Measurements from ENCODE around the gene SCAMP2.

DNA sequence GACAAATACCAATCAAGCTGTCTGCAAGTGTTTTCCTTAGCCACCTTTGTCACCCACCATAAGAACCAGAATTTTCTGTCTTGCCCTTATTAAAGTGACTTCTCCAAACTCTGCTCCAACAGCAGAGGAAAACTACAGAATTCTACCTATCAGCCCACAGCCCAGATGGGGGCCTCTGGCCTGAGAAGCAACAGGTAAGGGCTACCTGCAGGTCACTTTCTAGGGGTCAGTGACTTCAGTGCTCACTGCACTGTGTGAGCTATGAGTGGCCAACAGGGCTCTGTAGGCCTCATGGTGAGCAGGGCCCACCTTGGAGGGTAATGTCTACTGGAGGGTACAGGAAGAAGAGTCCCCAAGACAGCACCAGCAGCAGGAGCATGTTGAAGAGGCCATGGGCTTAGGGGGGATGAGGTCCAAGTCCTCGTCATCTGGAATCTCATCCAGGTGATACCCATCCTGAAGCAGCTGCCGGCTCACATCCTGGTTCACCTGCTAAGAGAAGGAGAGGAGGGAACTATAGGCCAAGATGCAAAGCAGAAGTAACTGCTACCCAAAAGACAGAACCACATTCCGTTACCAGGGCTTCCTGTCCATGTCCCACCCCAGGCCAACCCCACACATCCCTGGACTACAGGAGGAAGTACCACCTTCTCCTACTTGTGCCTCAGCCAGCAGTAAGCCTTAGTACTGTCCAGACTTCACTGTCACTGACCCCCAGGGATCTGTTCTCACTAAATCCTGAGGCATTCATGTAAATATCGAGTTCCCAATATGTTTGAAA lies 29.3 kb upstream of the SCAMP2 start:
- TF ChIP-seq, protein P1, sequence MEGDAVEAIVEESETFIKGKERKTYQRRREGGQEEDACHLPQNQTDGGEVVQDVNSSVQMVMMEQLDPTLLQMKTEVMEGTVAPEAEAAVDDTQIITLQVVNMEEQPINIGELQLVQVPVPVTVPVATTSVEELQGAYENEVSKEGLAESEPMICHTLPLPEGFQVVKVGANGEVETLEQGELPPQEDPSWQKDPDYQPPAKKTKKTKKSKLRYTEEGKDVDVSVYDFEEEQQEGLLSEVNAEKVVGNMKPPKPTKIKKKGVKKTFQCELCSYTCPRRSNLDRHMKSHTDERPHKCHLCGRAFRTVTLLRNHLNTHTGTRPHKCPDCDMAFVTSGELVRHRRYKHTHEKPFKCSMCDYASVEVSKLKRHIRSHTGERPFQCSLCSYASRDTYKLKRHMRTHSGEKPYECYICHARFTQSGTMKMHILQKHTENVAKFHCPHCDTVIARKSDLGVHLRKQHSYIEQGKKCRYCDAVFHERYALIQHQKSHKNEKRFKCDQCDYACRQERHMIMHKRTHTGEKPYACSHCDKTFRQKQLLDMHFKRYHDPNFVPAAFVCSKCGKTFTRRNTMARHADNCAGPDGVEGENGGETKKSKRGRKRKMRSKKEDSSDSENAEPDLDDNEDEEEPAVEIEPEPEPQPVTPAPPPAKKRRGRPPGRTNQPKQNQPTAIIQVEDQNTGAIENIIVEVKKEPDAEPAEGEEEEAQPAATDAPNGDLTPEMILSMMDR (IDR thresholded peaks at IDR 0.05): no peak
- no peak for TF ChIP-seq POLR2A (IDR thresholded peaks at IDR 0.05)
